Measurements from ENCODE around the gene PTGDR.

The PTGDR gene

GRCh38 chr14:52325126-52325525 lies 57.6 kb downstream of the PTGDR start:
- TF ChIP-seq, protein P1, sequence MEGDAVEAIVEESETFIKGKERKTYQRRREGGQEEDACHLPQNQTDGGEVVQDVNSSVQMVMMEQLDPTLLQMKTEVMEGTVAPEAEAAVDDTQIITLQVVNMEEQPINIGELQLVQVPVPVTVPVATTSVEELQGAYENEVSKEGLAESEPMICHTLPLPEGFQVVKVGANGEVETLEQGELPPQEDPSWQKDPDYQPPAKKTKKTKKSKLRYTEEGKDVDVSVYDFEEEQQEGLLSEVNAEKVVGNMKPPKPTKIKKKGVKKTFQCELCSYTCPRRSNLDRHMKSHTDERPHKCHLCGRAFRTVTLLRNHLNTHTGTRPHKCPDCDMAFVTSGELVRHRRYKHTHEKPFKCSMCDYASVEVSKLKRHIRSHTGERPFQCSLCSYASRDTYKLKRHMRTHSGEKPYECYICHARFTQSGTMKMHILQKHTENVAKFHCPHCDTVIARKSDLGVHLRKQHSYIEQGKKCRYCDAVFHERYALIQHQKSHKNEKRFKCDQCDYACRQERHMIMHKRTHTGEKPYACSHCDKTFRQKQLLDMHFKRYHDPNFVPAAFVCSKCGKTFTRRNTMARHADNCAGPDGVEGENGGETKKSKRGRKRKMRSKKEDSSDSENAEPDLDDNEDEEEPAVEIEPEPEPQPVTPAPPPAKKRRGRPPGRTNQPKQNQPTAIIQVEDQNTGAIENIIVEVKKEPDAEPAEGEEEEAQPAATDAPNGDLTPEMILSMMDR (IDR thresholded peaks at IDR 0.05; ENCODE audit: low read depth, low read length) = no peak
- no peak overlapping the region for H3K4me3 ChIP-seq (replicated peaks in 1 of 2; ENCODE audit: low read depth in 2 of 2, low read length in 2 of 2)
- no peak for DNase-seq (ENCODE audit: low read depth in 2 of 2)

DNA sequence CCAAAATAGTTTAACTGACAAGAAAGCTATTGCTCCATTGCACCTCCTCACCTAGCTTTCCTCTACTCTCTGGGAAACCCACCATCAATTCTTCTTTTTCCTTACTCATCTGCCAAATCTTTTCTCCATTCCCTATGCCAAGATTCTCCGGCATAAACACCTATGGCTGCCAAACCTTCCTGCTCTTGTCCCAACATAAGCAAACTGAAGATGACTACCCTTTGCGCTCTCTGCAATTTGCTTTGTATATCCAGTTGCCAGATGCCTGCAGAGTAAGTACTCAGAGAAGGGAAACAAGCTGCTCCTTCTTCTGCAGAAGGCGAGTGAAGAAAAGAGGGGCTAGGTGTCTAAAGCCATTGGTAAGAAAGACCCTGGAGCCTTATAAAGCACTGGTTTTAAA lies 58.1 kb downstream of the PTGDR start:
- no peak overlapping the region for H3K4me3 ChIP-seq (replicated peaks in 1 of 2; ENCODE audit: low read depth in 2 of 2, low read length in 2 of 2)
- no peak for DNase-seq (ENCODE audit: low read depth in 2 of 2)
- TF ChIP-seq, protein P1 (IDR thresholded peaks at IDR 0.05; ENCODE audit: low read depth, low read length) = no peak

All from cardiac fibroblast (primary cell).